Endothelial cell of umbilical vein (primary cell): Measurements from ENCODE around the gene THSD4. TPM values are rescaled to one million over a fixed set of nuclear protein-coding genes. Genes with fewer than 3 reads are reported as not detected.

Experiments used
- BruUV-seq: library from RNA; stranded (reverse); fragments of 400-500 nt; replicated peaks from 2 replicates; lab custom pipeline; 2021; lab: Mats Ljungman, UMichigan
- CTCF ChIA-PET: fragments of 300-600, 350-600 bp; sonication (Branson Sonifier 250); formaldehyde crosslinking; loops from one replicate; lab custom pipeline; 2021; ENCODE audit warnings: antibody characterized with exemption, inconsistent platforms; lab: Charles Lee
- POLR2A ChIA-PET: fragments of 300-600, 350-600 bp; sonication (Branson Sonifier 250); formaldehyde crosslinking; loops from one replicate; lab custom pipeline; 2021; ENCODE audit warnings: antibody characterized with exemption, inconsistent platforms; lab: Charles Lee
- DNase-seq: peaks from one replicate; pipeline ENCODE4 v3.0.0-alpha.2; 2011; ENCODE audit warnings: low read depth, low spot score
- FAIRE-seq: peaks from 2 replicates; lab custom pipeline; 2011; peaks lifted over from hg19 to GRCh38; lab: Jason Lieb, UNC
- H2AFZ ChIP-seq: 2 replicates; pipeline ENCODE4 v1.6.0; 2012; ENCODE audit warnings: low read depth, low read length, control low read depth, inconsistent platforms
- H3K27ac ChIP-seq: 2 replicates; pipeline ENCODE4 v1.5.1; 2011; ENCODE audit warnings: low read depth, mild to moderate bottlenecking, control low read depth, low read length, moderate library complexity; ENCODE audit not compliant: insufficient read depth
- H3K27me3 ChIP-seq, 2 experiments: 2 replicates each; pipeline versions ENCODE4 v1.6.0 to v1.6.1; 2011; ENCODE audit warnings: low read length in 2 of 2, mixed read lengths in 1 of 2; ENCODE audit not compliant: control insufficient read depth in 2 of 2, insufficient read depth in 2 of 2
- H3K36me3 ChIP-seq, 2 experiments: 2 replicates in 1 of 2; 3 replicates in 1 of 2; pipeline ENCODE4 v1.5.1; 2011; ENCODE audit warnings: low read length in 2 of 2, mild to moderate bottlenecking in 1 of 2, moderate library complexity in 1 of 2; ENCODE audit not compliant: control insufficient read depth in 2 of 2, insufficient read depth in 2 of 2; ENCODE audit errors: extremely low read depth in 1 of 2
- H3K4me1 ChIP-seq: 3 replicates; pipeline ENCODE4 v1.5.1; 2011; ENCODE audit warnings: mild to moderate bottlenecking, low read length; ENCODE audit not compliant: control insufficient read depth, insufficient read depth; ENCODE audit errors: extremely low read depth
- H3K4me2 ChIP-seq: 2 replicates; pipeline ENCODE4 v1.6.1; 2011; ENCODE audit warnings: low read length, control low read depth, mixed read lengths; ENCODE audit not compliant: insufficient read depth
- H3K4me3 ChIP-seq, 3 experiments: fragments of 200-600 bp in 1 of 3; sonication (generic), shearing (Covaris generic) in 1 of 3; replicated peaks in 1 of 3; 2 replicates each; pipeline ENCODE4 v1.5.1; 2011 to 2016; ENCODE audit warnings: control low read depth in 3 of 3, low read length in 3 of 3, mild to moderate bottlenecking in 2 of 3, inconsistent platforms in 1 of 3, low read depth in 1 of 3, moderate library complexity in 1 of 3; ENCODE audit not compliant: insufficient read depth in 1 of 3
- H3K79me2 ChIP-seq: 2 replicates; pipeline ENCODE4 v1.6.0; 2012; ENCODE audit warnings: low read length, inconsistent platforms; ENCODE audit not compliant: control insufficient read depth, insufficient read depth
- H3K9ac ChIP-seq: replicated peaks from 2 replicates; pipeline ENCODE3; 2011; ENCODE audit warnings: low read length, control low read depth; ENCODE audit not compliant: insufficient read depth; ENCODE audit errors: extremely low read depth
- H3K9me1 ChIP-seq: replicated peaks from 3 replicates; pipeline ENCODE4 v1.6.0; 2011; ENCODE audit warnings: mild to moderate bottlenecking, low read length; ENCODE audit not compliant: control insufficient read depth, insufficient read depth; ENCODE audit errors: extremely low read depth
- H3K9me3 ChIP-seq: replicated peaks from 2 replicates; pipeline ENCODE4 v1.5.1; 2012; ENCODE audit warnings: low read length, inconsistent platforms; ENCODE audit not compliant: control insufficient read depth, insufficient read depth
- H4K20me1 ChIP-seq: replicated peaks from 2 replicates; pipeline ENCODE3; 2011; ENCODE audit warnings: mild to moderate bottlenecking, low read length; ENCODE audit not compliant: control insufficient read depth, insufficient read depth; ENCODE audit errors: extremely low read depth
- CTCF ChIP-seq, 2 donors: IDR thresholded peaks; 1 replicate in 1 of 2; 2 replicates in 1 of 2; pipeline ENCODE4 v1.5.1; 2011; ENCODE audit warnings: low read length in 2 of 2, mild to moderate bottlenecking in 2 of 2, moderate library complexity in 2 of 2, control low read depth in 1 of 2, inconsistent platforms in 1 of 2, low read depth in 1 of 2; ENCODE audit not compliant: insufficient read depth in 1 of 2; ENCODE audit errors: extremely low read depth in 1 of 2
- EZH2 ChIP-seq: IDR thresholded peaks from 2 replicates; pipeline ENCODE4 v1.6.1; 2012; ENCODE audit warnings: borderline replicate concordance, low read depth, mild to moderate bottlenecking, moderate library complexity, low read length, inconsistent platforms; ENCODE audit not compliant: severe bottlenecking
- FOS ChIP-seq: IDR thresholded peaks from 2 replicates; pipeline ENCODE4 v1.6.1; 2011; ENCODE audit warnings: mild to moderate bottlenecking, low read length, moderate library complexity, borderline replicate concordance; ENCODE audit not compliant: insufficient read depth
- GATA2 ChIP-seq: IDR thresholded peaks from 2 replicates; pipeline ENCODE4 v1.7.0; 2011; ENCODE audit warnings: low read depth, mild to moderate bottlenecking, moderate library complexity, mixed read lengths, low read length; ENCODE audit not compliant: insufficient read length, insufficient read depth
- JUN ChIP-seq: IDR thresholded peaks from 2 replicates; pipeline ENCODE4 v1.6.1; 2011; ENCODE audit warnings: borderline replicate concordance, low read depth; ENCODE audit not compliant: insufficient read length, insufficient read depth
- MAX ChIP-seq: IDR thresholded peaks from 2 replicates; pipeline ENCODE4 v1.6.1; 2011; ENCODE audit not compliant: insufficient read depth, insufficient read length
- MYC ChIP-seq: IDR thresholded peaks from one replicate; pipeline ENCODE4 v1.6.1; 2011; ENCODE audit warnings: mild to moderate bottlenecking, low read depth, low read length
- POLR2A ChIP-seq: IDR thresholded peaks from 2 replicates; pipeline ENCODE4 v1.6.1; 2012; ENCODE audit warnings: low read depth, mild to moderate bottlenecking, control low read depth, low read length
- POLR2AphosphoS5 ChIP-seq: IDR thresholded peaks from 2 replicates; pipeline ENCODE4 v1.6.1; 2012; ENCODE audit warnings: low read depth, mild to moderate bottlenecking, control low read depth, low read length, moderate library complexity; ENCODE audit not compliant: insufficient read depth
- dilution Hi-C: fragments of 300-500 bp; cut with MboI; formaldehyde crosslinking; loops from one replicate; pipeline ENCODE4 v1.15.0; 2019; ENCODE audit warnings: low sequenced_read_pairs; ENCODE audit not compliant: extremely low pct_ligation_motif_present
- intact Hi-C: fragments of 100-400 bp; cut with micrococcal nuclease; formaldehyde crosslinking; loops from one replicate; pipeline ENCODE4 v1.10.0; 2022
- polyA plus RNA-seq, 4 experiments: library from polyadenylated mRNA; depleted of rRNA in 3 of 4; stranded (reverse) in 3 of 4; unstranded in 1 of 4; fragments of >200 nt; gene quantifications; 2 replicates each; pipeline versions ENCODE4 v1.2.1 to v1.2.3, GENCODE V29; 2011 to 2012; ENCODE audit warnings: missing spikeins in 1 of 4
- total RNA-seq: library from RNA; stranded (reverse); gene quantifications from 2 replicates; pipeline ENCODE4 v1.2.3, GENCODE V29; 2021

THSD4 gene
- total and polyA plus RNA-seq, 2 donors (not counting 3 experiments of a cell fraction or from before 2014, with no cell fraction given), result 9.9 to 25.4 TPM

- CTCF ChIA-PET, result interaction anchor here (1.3 kb wide), 1 partner anchor 71 kb away, joined by 4 read pairs; no protein-coding TSS in a partner anchor
- no peak for FAIRE-seq
- no peak for TF ChIP-seq POLR2A
- no peak for TF ChIP-seq EZH2
- no peak for TF ChIP-seq CTCF (IDR thresholded peaks at IDR 0.05; ENCODE audit: extremely low read depth in 1 of 2, insufficient read depth in 1 of 2, low read depth in 1 of 2, low read length in 2 of 2)
- TF ChIP-seq MYC, result no peak
- TF ChIP-seq POLR2AphosphoS5, result no peak
- no peak for TF ChIP-seq GATA2
- no peak for TF ChIP-seq JUN
- no peak for TF ChIP-seq MAX
- no peak for TF ChIP-seq FOS
Measured at GRCh38 chr15:71646767-71647486, 531.7 kb downstream of the THSD4 start.

More at GRCh38 chr15:71646767-71647486, 531.7 kb downstream of the THSD4 start:
- no peaks in the 10 kb centered on the region for H4K20me1 ChIP-seq
- no peak for DNase-seq
- intact Hi-C loops (no loop called here), dilution Hi-C loops (no loop called here)
- no peak overlapping the region for H2AFZ ChIP-seq
- H3K9me1 ChIP-seq, result no peaks in the 10 kb centered on the region
- POLR2A ChIA-PET, result no interaction called here
- no peaks in the 10 kb centered on the region for H3K4me1 ChIP-seq
- no peak overlapping the region for H3K9ac ChIP-seq
- H3K9me3 ChIP-seq, result no peaks in the 10 kb centered on the region
- BruUV-seq, result no TSS peak
- H3K27ac ChIP-seq, result no peak overlapping the region
- H3K36me3 ChIP-seq, result no peaks in the 10 kb centered on the region
- no peaks in the 10 kb centered on the region for H3K79me2 ChIP-seq
- H3K4me2 ChIP-seq, result no peak overlapping the region
- H3K27me3 ChIP-seq, result peaks cover 0 to 2% of the 10 kb centered on the region in 2 experiments
- no peak overlapping the region for H3K4me3 ChIP-seq
